Liver (tissue), 9 donors: ENCODE measurements around the gene NT5M. TPM values are rescaled to one million over a fixed set of nuclear protein-coding genes. Genes with fewer than 3 reads are reported as not detected.

Source experiments
- DNase-seq: peaks from one replicate; pipeline ENCODE4 v3.0.0-alpha.2; 2017; ENCODE audit warnings: low spot score
- H3K27ac ChIP-seq, 2 donors: one replicate each; pipeline ENCODE4 v1.7.0; 2013; ENCODE audit warnings: inconsistent platforms in 2 of 2, low read length in 2 of 2, control low read depth in 1 of 2, low read depth in 1 of 2, mild to moderate bottlenecking in 1 of 2
- H3K27me3 ChIP-seq, 4 donors: one replicate each; pipeline versions ENCODE4 v1.6.1 to v1.7.0; 2013; ENCODE audit warnings: low read length in 3 of 4, inconsistent platforms in 1 of 4, mild to moderate bottlenecking in 1 of 4, moderate library complexity in 1 of 4; ENCODE audit not compliant: control insufficient read depth in 4 of 4, insufficient read depth in 4 of 4
- H3K36me3 ChIP-seq, 4 donors: one replicate each; pipeline versions ENCODE4 v1.6.1 to v1.7.0; 2013; ENCODE audit warnings: low read length in 3 of 4, mild to moderate bottlenecking in 3 of 4, low read depth in 1 of 4, moderate library complexity in 1 of 4; ENCODE audit not compliant: control insufficient read depth in 4 of 4, insufficient read depth in 3 of 4
- H3K4me1 ChIP-seq, 4 donors: one replicate each; pipeline versions ENCODE4 v1.6.1 to v1.7.0; 2013; ENCODE audit warnings: low read length in 3 of 4, mild to moderate bottlenecking in 3 of 4, moderate library complexity in 1 of 4; ENCODE audit not compliant: control insufficient read depth in 4 of 4, insufficient read depth in 4 of 4
- H3K4me3 ChIP-seq, 3 donors: one replicate each; pipeline versions ENCODE4 v1.6.1 to v1.7.0; 2013; ENCODE audit warnings: low read length in 3 of 3, control low read depth in 1 of 3, low read depth in 1 of 3, mild to moderate bottlenecking in 1 of 3
- H3K9ac ChIP-seq, 2 donors: one replicate each; pipeline ENCODE4 v1.7.0; 2013; ENCODE audit warnings: low read length in 2 of 2, mild to moderate bottlenecking in 2 of 2, moderate library complexity in 2 of 2, control low read depth in 1 of 2, low read depth in 1 of 2
- H3K9me3 ChIP-seq, 4 donors: one replicate each; pipeline versions ENCODE4 v1.6.1 to v1.7.0; 2013; ENCODE audit warnings: low read length in 3 of 4; ENCODE audit not compliant: control insufficient read depth in 4 of 4
- EGR1 ChIP-seq, 2 donors: IDR thresholded peaks; 2 replicates each; pipeline ENCODE4 v1.6.1; 2016 to 2018; ENCODE audit warnings: antibody characterized with exemption in 2 of 2, low read depth in 2 of 2
- FOXA1 ChIP-seq: IDR thresholded peaks from 2 replicates; pipeline ENCODE4 v1.6.1; 2016; ENCODE audit warnings: antibody characterized with exemption
- FOXA2 ChIP-seq: IDR thresholded peaks from 2 replicates; pipeline ENCODE4 v1.6.1; 2016; ENCODE audit warnings: antibody characterized with exemption
- GABPA ChIP-seq, 2 donors: IDR thresholded peaks in 1 of 2; conservative IDR thresholded peaks in 1 of 2; 2 replicates each; pipeline ENCODE4 v1.6.1; 2016; ENCODE audit warnings: antibody characterized with exemption in 2 of 2, mild to moderate bottlenecking in 1 of 2, moderate library complexity in 1 of 2
- HNF4A ChIP-seq, 2 donors: conservative IDR thresholded peaks; 2 replicates each; pipeline ENCODE4 v1.6.1; 2016; ENCODE audit warnings: antibody characterized with exemption in 2 of 2, mild to moderate bottlenecking in 2 of 2
- HNF4G ChIP-seq: IDR thresholded peaks from 2 replicates; pipeline ENCODE4 v1.6.1; 2016; ENCODE audit warnings: antibody characterized with exemption
- JUND ChIP-seq, 2 donors: IDR thresholded peaks; 2 replicates each; pipeline ENCODE4 v1.6.1; 2016; ENCODE audit warnings: antibody characterized with exemption in 2 of 2
- NR2F2 ChIP-seq: IDR thresholded peaks from 2 replicates; pipeline ENCODE4 v1.6.1; 2016; ENCODE audit warnings: antibody characterized with exemption
- RAD21 ChIP-seq, 2 donors: IDR thresholded peaks; 2 replicates each; pipeline ENCODE4 v1.6.1; 2016; ENCODE audit warnings: antibody characterized with exemption in 2 of 2, mild to moderate bottlenecking in 2 of 2
- REST ChIP-seq: IDR thresholded peaks from 2 replicates; pipeline ENCODE4 v1.6.1; 2016; ENCODE audit warnings: antibody characterized with exemption, mild to moderate bottlenecking
- RXRA ChIP-seq, 2 donors: IDR thresholded peaks; 2 replicates each; pipeline ENCODE4 v1.6.1; 2017 to 2018; ENCODE audit warnings: antibody characterized with exemption in 2 of 2, mild to moderate bottlenecking in 1 of 2
- SP1 ChIP-seq: IDR thresholded peaks from 2 replicates; pipeline ENCODE4 v1.6.1; 2018; ENCODE audit warnings: antibody characterized with exemption, mild to moderate bottlenecking
- TAF1 ChIP-seq: conservative IDR thresholded peaks from 2 replicates; pipeline ENCODE4 v1.6.1; 2016; ENCODE audit warnings: antibody characterized with exemption, mild to moderate bottlenecking
- YY1 ChIP-seq: IDR thresholded peaks from 2 replicates; pipeline ENCODE4 v1.6.1; 2016; ENCODE audit warnings: antibody characterized with exemption, mild to moderate bottlenecking
- WGBS: extraction: QIAGEN DNeasy Blood & Tissue Kit; methylation state at CpG from one replicate; pipeline ENCODE4 v1.1.7; 2013; 5-methylcytosine and 5-hydroxymethylcytosine counted together
- polyA plus RNA-seq, 2 donors: library from polyadenylated mRNA; stranded (reverse) in 1 of 2; unstranded in 1 of 2; fragments of 200-250 nt in 1 of 2; fragments of >200 nt in 1 of 2; fragmentation: Nextera tagmentation in 1 of 2; extraction: Ambion mirVana in 1 of 2; gene quantifications; one replicate each; pipeline versions ENCODE4 v1.2.1 to v1.2.3, GENCODE V29; 2013 to 2015
- total RNA-seq, 2 donors: library from RNA; depleted of rRNA; stranded (reverse); fragments of >200 nt; gene quantifications; one replicate each; pipeline ENCODE4 v1.2.3, GENCODE V29; 2014
- TF ChIP-seq, protein P1 (sequence below): fragments of 150-350 bp; IDR thresholded peaks from 2 replicates; pipeline ENCODE4 v1.5.1; 2017; ENCODE audit warnings: improper control_type of control experiment, low read depth, low read length; ENCODE audit not compliant: missing input control
- TF ChIP-seq, protein P2 (sequence below): IDR thresholded peaks from 2 replicates; pipeline ENCODE4 v1.6.1; 2016; ENCODE audit warnings: antibody characterized with exemption
- TF ChIP-seq, protein P3 (sequence below): IDR thresholded peaks from 2 replicates; pipeline ENCODE4 v1.6.1; 2016; ENCODE audit warnings: antibody characterized with exemption
- donor health status: healthy.
- donor health status: healthy.
- donor health status: healthy.
- donor health status: healthy.
- donor health status: healthy.

The NT5M gene
- total and polyA plus RNA-seq, 4 donors, result 0.42 to 7.9 (median 0.66) TPM

DNA sequence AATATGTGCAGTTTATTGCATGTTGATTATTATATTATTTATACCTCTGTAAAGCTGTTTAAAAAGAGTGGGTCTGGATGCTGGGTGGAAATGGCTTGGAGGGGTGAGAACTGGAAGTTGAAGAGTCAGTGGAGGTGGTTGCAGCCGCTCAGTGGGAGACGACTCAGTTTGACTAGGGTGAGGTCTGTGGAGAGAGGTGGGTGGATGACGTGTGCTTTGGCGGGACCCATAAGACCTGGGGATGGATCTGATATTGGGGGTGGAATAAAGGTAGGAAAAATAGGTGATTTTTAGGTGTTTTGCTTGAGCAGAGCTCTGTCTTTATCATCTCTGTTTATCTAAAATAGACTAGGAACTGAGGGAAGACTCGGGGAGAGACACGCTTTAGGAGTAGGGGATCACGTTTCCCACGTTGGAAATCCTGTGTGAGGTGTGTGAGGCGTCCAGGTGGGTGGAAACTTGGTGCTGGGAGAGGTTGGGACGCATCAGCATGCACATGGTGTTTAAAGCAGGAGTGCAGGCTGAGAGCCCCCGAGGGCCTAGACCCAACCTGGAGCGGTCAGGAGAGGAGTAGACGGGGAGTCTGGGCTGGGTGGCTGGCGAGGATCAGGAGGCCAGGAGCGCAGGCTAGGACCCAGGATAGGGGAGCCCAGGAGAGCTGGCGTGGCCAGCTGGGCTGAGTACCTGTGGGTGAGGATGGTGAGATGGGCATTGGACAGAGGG lies 17.2 kb downstream of the NT5M start:
- 93% methylated on average over 16 of the region's 16 CpGs for WGBS
- Histone ChIP-seq H3K4me1 (no peaks in the 10 kb centered on the region), H3K9ac (no peak overlapping the region), H3K9me3 (no peaks in the 10 kb centered on the region), H3K27me3 (no peaks in the 10 kb centered on the region), H3K27ac (no peak overlapping the region), H3K4me3 (no peak overlapping the region), H3K36me3 (no peaks in the 10 kb centered on the region)
- TF ChIP-seq TAF1, result no peak
- no peak for TF ChIP-seq HNF4G
- TF ChIP-seq, protein P1, sequence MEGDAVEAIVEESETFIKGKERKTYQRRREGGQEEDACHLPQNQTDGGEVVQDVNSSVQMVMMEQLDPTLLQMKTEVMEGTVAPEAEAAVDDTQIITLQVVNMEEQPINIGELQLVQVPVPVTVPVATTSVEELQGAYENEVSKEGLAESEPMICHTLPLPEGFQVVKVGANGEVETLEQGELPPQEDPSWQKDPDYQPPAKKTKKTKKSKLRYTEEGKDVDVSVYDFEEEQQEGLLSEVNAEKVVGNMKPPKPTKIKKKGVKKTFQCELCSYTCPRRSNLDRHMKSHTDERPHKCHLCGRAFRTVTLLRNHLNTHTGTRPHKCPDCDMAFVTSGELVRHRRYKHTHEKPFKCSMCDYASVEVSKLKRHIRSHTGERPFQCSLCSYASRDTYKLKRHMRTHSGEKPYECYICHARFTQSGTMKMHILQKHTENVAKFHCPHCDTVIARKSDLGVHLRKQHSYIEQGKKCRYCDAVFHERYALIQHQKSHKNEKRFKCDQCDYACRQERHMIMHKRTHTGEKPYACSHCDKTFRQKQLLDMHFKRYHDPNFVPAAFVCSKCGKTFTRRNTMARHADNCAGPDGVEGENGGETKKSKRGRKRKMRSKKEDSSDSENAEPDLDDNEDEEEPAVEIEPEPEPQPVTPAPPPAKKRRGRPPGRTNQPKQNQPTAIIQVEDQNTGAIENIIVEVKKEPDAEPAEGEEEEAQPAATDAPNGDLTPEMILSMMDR, result no peak
- no peak for TF ChIP-seq YY1
- TF ChIP-seq JUND (IDR thresholded peaks at IDR 0.05), result no peak
- TF ChIP-seq FOXA2, result no peak
- no peak for TF ChIP-seq REST
- TF ChIP-seq, protein P2, sequence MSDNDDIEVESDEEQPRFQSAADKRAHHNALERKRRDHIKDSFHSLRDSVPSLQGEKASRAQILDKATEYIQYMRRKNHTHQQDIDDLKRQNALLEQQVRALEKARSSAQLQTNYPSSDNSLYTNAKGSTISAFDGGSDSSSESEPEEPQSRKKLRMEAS, result no peak
- TF ChIP-seq RXRA (IDR thresholded peaks at IDR 0.05), result no peak
- no peak for DNase-seq

- DNase-seq, result no peak
- Histone ChIP-seq H3K36me3 (no peaks in the 10 kb centered on the region), H3K4me3 (no peak overlapping the region), H3K27ac (no peak overlapping the region), H3K4me1 (no peaks in the 10 kb centered on the region), H3K9ac (no peak overlapping the region), H3K27me3 (no peaks in the 10 kb centered on the region), H3K9me3 (no peaks in the 10 kb centered on the region)
- 92% methylated on average over 10 of the region's 10 CpGs for WGBS
- TF ChIP-seq RXRA (IDR thresholded peaks at IDR 0.05) (no peak), SP1 (no peak), JUND (IDR thresholded peaks at IDR 0.05) (no peak), YY1 (no peak), REST (no peak), TAF1 (no peak), RAD21 (IDR thresholded peaks at IDR 0.05) (no peak), FOXA1 (no peak), FOXA2 (no peak), EGR1 (IDR thresholded peaks at IDR 0.05; ENCODE audit: low read depth in 2 of 2) (no peak), HNF4G (no peak), NR2F2 (no peak), HNF4A (conservative IDR thresholded peaks at IDR 0.05) (no peak), GABPA (IDR thresholded peaks at IDR 0.05 in 1 of 2, conservative IDR thresholded peaks at IDR 0.05 in 1 of 2) (no peak)
- TF ChIP-seq, protein P1, result no peak
- TF ChIP-seq, protein P3, sequence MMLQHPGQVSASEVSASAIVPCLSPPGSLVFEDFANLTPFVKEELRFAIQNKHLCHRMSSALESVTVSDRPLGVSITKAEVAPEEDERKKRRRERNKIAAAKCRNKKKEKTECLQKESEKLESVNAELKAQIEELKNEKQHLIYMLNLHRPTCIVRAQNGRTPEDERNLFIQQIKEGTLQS, result no peak
- TF ChIP-seq, protein P2, result no peak
Measured at GRCh38 chr17:17320911-17321220, 17.7 kb downstream of the NT5M start.
